GM19043 (cell line): Measurements from ENCODE around the gene RRM2.
"Not testable (repeated sequence)": the region's sequence is repeated elsewhere in the genome, so short reads cannot be mapped to it uniquely, and the experiment has no call there.

Experiments
- ATAC-seq: cut with Tn5 transposase; IDR thresholded peaks from one replicate; pipeline ENCODE4 v1.9.1; 2021; ENCODE audit warnings: low read depth; ENCODE audit not compliant: unreplicated experiment

Gene RRM2

DNA sequence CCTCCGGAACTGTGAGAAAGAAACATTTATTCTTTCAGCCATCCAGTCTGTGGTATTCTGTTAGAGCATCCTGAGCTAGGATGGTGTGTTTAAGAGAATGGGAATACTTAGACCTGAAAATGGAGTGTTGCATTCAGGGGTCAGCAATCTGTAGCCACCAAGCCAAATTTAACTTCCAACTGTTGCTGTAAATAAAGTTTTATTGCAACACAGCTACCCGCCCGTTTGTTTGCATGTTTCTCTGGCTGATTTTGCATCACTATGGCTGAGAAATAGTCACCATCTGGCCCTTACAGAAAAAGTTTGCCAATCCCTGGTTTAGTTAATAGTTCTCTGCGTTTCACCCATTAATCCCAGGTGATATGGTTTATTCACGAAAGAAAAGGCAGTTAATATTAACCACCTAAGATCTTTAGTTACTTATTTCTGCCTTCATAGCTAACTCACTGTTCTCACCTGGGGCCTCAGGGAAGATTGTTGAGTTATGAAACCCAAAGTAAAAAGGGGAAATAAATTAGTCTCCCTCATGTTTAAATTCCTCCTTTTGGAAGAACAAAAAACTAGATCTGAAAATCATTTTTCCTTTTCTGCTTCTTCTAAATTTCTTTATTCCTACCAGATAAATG is 32.9 kb upstream of the RRM2 start:
- ATAC-seq: peak; percentile 59

DNA sequence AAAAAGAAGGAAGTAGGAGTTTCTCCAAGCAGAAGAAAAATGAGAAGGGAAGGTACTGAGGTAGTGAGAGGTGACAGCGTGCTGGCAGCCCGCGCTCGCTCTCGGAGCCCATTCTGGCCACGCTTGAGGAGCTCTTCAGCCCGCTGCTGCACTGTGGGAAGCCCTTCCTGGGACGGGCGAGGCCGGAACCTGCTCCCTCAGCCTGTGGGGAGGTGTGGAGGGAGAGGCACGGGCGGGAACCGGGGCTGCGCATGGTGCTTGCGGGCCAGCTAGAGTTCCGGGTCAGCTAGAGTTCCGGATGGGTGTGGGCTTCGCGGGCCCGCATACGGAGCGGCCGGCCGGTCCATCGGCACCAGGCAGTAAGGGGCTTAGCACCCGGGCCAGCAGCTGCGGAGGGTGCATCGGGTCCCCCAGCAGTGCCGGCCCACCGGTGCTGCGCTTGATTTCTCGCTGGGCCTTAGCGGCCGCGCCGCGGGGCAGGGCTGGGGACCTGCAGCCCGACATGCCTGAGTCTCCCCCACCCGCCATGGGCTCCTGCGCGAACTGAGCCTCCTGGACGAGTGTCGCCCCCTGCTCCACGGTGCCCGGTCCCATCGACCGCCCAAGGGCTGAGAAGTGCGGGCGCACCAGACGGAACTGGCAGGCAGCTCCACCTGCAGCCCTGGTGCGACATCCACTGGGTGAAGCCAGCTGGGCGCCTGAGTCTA is 31.2 kb upstream of the RRM2 start:
- no peak for ATAC-seq

DNA sequence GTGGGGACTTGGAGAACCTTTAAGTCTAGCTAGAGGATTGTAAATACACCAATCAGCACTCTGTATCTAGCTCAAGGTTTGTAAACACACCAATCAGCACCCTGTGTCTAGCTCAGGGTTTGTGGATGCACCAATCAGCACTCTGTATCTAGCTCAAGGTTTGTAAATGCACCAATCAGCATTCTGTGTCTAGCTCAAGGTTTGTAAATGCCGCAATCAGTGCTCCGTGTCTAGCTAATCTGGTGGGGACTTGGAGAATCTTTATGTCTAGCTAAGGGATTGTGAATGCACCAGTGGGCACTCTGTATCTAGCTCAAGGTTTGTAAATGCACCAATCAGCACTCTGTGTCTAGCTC is 30.7 kb upstream of the RRM2 start:
- ATAC-seq: not testable (repeated sequence)

DNA sequence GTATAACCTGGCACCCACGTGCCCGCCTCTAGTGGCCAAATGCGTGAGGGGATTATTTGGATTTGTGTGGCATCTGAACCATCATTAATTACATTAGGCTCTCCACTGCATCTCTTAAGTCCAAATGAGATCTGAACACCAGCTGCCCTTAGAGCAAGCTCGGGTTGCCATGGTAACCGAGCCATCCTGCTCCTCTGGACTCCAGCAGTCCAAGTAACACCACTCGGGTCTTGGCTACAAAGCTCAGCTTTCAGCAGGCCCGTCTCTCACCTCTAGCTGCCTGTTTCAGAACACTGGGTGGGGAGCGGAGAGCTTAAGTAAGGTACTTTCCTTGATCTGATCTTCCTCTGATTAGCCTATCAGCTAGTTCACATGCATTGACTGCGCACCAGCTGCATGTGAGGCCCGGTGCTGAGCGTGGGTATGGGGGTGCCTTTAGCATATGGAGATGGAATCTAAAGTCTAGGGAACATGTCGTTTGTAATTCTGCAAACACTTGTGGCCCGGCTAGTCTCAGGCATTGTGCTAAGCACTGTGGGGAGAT is 28.2 kb upstream of the RRM2 start:
- ATAC-seq: no peak

DNA sequence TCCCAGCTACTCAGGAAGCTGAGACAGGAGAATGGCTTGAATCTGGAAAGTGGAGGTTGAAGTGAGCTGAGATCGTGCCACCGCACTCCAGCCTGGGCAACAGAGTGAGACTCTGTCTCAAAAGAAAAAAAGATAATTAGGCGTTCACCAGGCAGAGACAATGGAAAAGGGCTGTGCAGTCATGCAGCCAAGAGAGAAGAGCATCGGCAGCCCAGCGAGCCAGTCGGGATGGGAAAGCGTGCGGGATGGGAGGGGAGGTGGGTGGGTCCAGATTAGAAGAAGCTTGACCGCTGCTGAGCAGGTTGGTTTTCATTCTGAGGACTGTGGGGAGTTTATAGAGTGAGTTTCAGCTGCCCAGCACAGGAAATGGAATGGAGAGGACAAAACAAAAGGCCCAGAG is 27.4 kb upstream of the RRM2 start:
- ATAC-seq: no peak

DNA sequence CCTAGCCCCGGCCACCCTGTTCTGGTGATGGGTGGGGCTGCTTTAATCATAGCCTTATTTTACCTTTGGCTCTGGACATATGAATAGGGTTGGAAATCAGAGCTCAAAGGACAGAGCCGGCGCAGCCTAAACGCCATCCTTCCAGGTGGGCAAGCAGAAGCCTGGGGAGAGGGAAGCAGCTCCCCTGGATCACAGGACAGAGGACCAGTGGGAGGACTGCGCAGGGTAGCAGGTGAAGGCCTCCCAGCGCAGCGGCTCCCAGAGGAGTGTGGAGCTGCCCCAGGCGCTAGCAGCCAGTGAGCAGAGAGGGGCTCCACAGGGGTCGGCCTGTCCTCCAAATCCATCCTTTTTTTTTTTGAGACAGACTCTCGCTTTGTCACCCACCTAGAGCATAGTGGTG is 25.9 kb upstream of the RRM2 start:
- ATAC-seq: no peak

DNA sequence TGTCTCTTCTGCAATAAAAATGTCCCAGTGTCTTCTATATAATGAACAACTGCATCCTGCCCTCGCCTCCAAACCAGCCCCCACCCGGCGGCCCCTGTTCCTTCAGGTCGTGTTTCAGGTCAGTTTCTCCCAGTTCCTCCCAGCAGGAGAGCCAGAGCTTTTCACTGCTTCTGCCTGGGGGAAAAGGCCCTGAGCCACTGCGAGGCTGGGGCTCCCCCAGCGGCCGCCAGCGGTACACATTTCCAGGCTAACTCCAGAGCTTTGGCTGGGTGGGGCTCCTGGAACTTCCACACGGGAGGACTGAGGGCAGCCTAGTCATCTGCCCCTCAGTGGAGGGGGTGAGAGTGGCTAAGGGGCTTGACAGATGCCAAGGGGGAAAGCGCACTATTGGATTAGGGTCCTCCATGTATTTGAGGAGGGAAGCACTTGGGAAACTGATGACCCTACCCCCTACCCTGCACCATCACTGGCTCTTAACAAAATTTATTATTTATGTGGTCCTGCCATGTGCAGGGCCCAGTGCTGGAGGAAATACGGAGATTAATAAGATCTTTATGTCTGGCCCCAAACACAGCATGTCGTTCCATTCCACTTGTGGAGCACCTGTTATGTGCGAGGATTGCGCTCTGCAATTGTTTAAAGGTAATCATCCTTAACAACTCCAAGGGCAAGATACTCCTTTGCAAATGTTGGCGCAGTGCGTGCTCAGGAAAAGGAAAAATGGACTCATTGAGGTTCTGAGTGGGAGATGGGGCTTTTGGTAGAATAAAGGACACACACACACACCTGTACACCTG is 25.0 kb upstream of the RRM2 start:
- peak; percentile 77 for ATAC-seq

DNA sequence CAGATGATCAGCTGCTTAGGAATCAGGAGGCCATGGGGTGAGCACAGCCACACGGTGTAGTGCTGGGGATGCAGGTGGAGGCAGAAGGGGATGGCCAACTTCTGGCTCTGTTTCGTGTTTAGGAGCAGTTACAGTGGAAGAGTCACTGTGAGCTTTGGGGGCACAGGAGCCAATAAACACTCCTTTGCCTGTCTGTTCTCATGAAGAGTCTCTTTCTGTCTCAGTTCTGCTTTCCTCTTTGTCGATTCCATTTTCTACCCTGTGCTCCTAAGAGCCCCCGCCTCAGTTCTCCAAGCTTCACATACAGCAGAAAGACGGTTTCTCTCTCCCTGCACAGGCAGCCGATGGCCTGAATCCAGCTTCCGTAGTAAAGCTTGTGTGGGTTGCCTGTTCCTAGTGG is 21.0 kb upstream of the RRM2 start:
- no peak for ATAC-seq

DNA sequence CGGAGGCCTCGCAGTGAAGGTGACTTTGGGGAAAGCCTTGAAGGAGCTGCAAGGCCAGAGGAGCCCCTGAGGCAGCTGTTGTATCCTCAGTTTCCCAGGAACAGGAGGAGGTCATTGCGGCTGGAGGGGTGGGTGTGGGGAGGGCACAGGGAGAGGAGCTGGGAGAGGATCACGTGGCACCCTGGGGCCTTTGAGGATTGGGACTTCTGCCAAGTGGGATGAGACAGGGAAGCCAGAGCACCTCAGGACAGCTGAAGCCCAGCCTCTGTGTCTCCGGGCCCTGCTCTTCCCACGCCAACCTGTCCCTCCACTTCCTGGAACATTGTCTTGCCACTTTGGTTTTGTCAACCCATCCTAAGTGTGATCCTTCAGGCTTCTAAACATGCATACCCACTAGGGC is 19.4 kb upstream of the RRM2 start:
- no peak for ATAC-seq

DNA sequence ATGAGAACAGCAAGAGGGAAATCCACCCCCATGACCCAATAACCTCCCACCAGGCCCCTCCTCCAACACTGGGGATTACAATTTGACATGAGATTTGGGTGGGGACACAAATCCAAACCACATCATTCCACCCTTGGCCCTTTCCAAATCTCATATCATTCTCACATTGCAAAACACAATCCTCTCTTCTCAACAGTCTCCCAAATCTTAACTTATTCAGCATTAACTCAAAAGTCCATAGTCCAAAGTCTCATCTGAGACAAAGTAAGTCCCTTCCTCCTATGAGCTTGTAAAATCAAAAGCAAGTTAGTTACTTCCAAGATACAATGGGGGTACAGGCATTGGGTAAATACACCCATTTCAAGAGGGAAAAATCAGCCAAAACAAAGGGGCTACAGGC is 17.6 kb upstream of the RRM2 start:
- not testable (repeated sequence) for ATAC-seq

DNA sequence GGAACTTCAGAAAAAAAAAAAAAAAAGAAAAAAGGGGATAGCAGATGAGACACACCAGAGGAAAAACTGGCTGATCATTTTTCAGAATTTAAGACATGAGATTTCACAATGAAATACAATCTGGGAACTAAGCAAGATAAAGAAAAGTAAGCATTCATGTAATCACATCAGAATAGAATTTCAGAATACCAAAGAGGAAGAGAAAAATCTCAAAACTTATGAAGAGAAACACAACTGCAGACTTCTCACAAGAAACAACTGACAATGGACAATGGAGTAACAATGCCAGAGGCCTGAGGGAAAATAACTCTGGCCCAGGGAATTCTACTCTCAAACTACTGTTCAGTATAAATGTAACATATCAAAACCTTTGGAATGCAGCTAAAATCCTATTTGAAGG is 13.2 kb upstream of the RRM2 start:
- ATAC-seq: no peak

DNA sequence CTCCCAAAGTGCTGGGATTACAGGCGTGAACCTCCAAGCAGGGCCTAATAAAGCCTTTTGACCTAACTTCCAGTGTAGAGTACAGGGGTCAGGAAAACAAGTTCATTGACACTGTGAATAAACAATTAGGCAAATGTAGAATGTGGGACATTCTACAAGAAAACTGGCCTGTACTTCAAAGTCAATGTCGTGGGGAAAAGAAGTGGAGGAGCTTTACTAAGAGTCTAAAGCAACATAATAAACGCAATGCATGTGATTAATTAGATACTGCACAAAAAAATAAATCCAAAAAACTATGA is 3.6 kb upstream of the RRM2 start:
- no peak for ATAC-seq

DNA sequence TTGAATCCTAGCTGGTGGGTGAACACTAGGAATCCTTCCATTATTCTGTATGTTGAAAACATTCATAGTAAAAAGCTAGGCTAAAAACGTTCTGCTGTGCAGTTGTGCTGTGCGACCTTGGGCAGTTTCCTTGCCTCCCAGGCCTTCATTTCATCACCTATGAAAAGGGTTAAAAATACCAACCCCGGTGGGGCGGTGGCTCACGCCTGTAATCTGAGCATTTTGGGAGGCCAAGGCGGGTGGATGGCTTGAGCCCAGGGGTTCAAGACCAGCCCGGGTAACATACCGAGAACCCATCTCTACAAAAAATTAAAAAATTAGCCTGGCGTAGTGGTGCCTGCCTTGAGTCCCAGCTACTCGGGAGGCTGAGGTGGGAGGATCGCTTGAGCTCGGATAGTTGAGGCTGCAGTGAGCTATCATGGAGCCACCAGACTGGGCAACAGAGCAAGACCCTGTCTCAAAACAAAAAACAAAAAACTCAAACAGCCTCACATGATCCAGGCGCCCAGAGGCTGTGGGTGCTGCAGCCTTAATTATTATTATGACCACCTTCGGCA is 2.9 kb upstream of the RRM2 start:
- ATAC-seq: no peak

DNA sequence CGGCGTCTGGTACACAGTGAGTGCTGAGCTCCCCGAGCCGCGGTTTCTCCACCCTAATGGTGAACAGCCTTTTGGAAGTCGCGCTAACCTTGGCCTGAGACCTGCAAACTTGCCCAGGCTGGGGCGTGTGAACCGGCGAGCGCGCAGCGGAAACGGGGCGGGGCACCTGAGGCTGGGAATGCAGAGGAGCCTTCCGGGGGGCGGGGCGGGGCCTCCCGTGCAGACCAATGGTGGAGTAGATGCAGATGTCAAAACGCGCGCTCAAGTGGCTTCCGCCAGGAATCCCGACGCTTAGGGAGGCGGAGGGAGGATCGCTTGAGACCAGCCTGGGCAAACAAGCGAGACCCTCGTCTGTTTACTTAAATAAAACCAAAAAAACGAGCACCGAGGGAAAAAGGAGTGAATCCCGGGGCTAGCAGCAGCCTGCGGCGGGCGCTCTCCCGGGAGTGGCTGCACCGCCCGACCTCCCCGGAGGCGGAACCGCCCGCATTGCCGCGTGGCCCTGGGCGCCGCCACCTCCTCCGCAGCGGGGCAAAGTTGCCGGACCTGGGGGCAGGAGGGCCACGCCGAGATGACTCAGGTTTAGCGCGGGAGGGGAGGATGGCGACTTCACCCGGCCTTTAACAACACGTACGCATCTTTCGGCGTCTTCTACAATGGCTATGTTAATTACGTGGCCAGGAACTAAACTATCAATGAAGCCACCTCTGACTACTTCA is 2.2 kb upstream of the RRM2 start:
- ATAC-seq: peak; percentile 42

DNA sequence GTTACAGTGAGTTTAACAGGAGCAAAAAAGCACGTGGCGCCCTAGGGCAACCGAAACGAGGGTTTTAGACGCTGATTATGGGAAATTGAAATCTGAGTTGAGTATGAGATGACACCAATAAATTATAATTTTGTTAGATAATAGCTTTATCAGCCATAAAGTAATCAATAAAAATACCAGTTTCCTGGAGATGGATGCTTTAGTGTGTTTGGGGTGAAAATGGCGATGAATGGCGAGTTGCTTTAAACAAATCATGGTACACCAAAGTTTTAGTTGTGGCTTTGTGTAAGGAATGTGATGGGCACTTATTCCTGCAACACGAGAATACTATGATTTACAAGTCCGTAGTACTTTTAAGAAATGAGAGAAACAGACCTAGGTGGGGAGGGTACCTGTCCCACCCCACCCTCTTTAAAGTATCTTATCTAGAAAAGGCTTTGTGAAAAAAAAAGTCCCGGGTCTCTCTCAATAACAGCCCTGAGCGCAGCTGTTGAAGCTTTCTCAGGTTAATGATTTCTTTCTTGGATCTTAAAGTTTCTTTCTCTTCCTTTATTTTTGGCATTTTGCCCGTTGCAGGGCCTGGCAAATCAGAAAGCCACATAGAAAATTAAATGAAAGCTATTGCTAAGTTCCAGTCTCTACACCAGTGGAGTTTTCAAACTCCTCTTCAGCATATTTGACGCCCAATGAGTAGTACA is 1.5 kb upstream of the RRM2 start:
- no peak for ATAC-seq

DNA sequence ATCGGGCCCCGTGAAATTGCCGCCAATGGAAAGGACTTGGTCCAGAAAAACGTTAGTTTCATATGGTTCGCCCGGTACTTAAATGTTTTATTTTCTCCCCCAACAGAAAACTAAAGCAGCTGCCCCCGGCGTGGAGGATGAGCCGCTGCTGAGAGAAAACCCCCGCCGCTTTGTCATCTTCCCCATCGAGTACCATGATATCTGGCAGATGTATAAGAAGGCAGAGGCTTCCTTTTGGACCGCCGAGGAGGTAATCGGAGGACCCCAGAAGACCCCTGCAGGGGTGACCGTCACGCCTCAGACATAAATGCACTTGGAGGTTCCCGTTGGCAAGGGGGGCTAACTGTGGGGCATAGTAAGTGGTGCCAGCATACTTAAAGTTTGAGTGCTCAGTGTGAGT is 742 bp downstream of the RRM2 start:
- ATAC-seq: no peak

DNA sequence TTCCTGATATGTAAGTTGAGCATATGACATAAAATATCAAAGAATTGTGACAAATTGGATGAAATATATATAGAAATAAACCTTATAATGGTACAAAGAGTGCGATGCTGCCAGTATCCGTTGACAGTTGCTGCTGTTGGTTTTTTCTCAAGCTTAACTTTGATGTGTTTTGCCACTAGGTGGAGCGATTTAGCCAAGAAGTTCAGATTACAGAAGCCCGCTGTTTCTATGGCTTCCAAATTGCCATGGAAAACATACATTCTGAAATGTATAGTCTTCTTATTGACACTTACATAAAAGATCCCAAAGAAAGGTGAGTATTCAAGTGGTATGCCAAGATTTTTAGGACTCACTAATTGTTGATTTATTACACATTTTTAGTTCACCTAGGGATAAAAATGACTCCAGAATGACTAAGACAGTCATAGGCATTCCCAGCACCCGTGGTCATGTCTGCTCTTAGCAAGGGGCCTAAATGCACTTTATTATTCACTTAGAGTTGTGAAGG is 2.1 kb downstream of the RRM2 start:
- no peak for ATAC-seq

DNA sequence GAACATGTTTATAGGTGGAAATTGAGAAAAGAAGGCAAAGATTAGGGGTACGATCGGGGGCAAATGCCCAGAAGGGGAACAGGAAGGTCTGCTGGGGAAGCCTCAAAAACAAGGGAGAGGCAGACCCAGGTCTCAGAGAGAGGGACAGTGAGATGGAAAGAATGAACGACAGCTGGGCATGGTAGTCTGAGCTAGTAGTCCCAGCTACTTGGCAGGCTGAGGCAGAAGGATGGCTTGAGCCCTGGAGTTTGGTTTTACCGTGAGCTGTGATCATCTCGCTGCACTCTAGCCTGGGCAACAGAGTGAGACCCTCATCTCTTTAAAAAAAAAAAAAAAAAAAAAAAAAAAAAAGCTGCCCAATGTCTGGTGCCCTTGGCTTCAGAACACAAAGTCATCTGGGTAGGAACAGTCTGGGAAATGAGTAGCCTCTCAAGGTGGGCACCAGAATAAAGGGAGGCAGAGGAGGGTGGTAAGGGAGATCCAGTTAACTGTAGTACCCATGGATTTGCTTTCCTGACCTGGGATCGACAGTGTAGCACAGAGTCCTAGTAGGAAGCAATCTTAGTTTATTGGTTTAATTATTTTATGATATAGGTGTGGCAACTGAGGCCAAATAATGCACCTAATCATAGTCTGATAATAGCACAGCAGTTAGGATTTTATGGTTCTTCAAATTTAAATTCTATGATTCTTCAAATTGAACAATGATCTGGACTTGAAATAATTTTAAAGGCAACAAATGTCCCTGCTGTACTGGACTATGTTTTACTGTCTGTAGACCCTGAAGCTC is 3.5 kb downstream of the RRM2 start:
- no peak for ATAC-seq

DNA sequence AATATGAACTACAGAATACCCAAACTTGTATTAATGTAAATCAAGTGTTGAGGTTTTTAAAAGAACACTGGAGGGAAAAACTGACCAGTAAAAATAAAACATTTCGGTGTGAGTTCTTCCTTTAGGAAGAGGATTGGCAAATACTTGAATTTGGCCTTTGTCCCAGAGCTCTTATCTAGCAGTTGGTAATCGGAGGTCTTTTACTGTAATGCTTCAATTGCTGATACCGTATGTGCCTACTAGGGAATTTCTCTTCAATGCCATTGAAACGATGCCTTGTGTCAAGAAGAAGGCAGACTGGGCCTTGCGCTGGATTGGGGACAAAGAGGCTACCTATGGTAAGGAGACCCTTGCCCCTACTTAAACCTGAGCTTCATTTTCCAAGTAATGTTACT is 4.1 kb downstream of the RRM2 start:
- ATAC-seq: no peak
